HG03280 (cell line): Measurements from ENCODE around the gene MPLKIP.
"Not testable (repeated sequence)": the region's sequence is repeated elsewhere in the genome, so short reads cannot be mapped to it uniquely, and the experiment has no call there.

Source experiments
- ATAC-seq: cut with Tn5 transposase; IDR thresholded peaks from one replicate; pipeline ENCODE4 v1.9.1; 2021; ENCODE audit warnings: mild to moderate bottlenecking, moderate library complexity; ENCODE audit not compliant: unreplicated experiment

Gene MPLKIP

GRCh38 chr7:40133561-40134427, 628 bp downstream of the MPLKIP start:
- ATAC-seq, result peak; percentile 60

- ATAC-seq, result no peak
These were observed 11.5 kb downstream of the MPLKIP start for GRCh38 chr7:40122940-40123254.

GRCh38 chr7:40122100-40122939, 12.1 kb downstream of the MPLKIP start:
- not testable (repeated sequence) for ATAC-seq

GRCh38 chr7:40120020-40120419, 14.4 kb downstream of the MPLKIP start:
- ATAC-seq, result no peak

GRCh38 chr7:40118201-40118600, 16.2 kb downstream of the MPLKIP start:
- not testable (repeated sequence) for ATAC-seq

GRCh38 chr7:40117199-40117598, 17.2 kb downstream of the MPLKIP start:
- not testable (repeated sequence) for ATAC-seq

GRCh38 chr7:40115936-40116335, 18.5 kb downstream of the MPLKIP start:
- ATAC-seq, result no peak

GRCh38 chr7:40105879-40106473, 28.4 kb downstream of the MPLKIP start:
- ATAC-seq, result no peak

GRCh38 chr7:40102897-40103296, 31.5 kb downstream of the MPLKIP start:
- no peak for ATAC-seq

GRCh38 chr7:40101201-40101600, 33.2 kb downstream of the MPLKIP start:
- no peak for ATAC-seq

- no peak for ATAC-seq
These were observed 34.6 kb downstream of the MPLKIP start for GRCh38 chr7:40099837-40100236.

- no peak for ATAC-seq
These were observed 35.6 kb downstream of the MPLKIP start for GRCh38 chr7:40098810-40099209.

- ATAC-seq, result no peak
These were observed 36.7 kb downstream of the MPLKIP start for GRCh38 chr7:40097728-40098127.

GRCh38 chr7:40095695-40096327, 38.6 kb downstream of the MPLKIP start:
- no peak for ATAC-seq

- ATAC-seq, result no peak
These were observed 39.2 kb downstream of the MPLKIP start for GRCh38 chr7:40095230-40095629.

- no peak for ATAC-seq
These were observed 40.6 kb downstream of the MPLKIP start for GRCh38 chr7:40093631-40094350.

- ATAC-seq, result no peak
These were observed 42.2 kb downstream of the MPLKIP start for GRCh38 chr7:40092182-40092581.

- ATAC-seq, result no peak
These were observed 56.6 kb downstream of the MPLKIP start for GRCh38 chr7:40077849-40078248.
